ENCODE measurements around the gene SPAAR. TPM values are rescaled to one million over a fixed set of nuclear protein-coding genes. Genes with fewer than 3 reads are reported as not detected.

The SPAAR gene
- total RNA-seq, 4 donors from 2014 or later, result 0.49 to 1.3 (median 1.1) TPM; not detected in 1

GRCh38 chr9:35942286-35942685 is 33.0 kb downstream of the SPAAR start:
- 80% methylated on average over 5 of the region's 5 CpGs for WGBS
- H3K4me1 ChIP-seq, result peaks cover 5% of the 10 kb centered on the region
- no peak for TF ChIP-seq POLR2AphosphoS5 (IDR thresholded peaks at IDR 0.05)
- no peak for TF ChIP-seq CTCF (IDR thresholded peaks at IDR 0.05)
- TF ChIP-seq EP300 (IDR thresholded peaks at IDR 0.05), result no peak
- TF ChIP-seq POLR2A (IDR thresholded peaks at IDR 0.05), result no peak

GRCh38 chr9:35944173-35944572 is 34.9 kb downstream of the SPAAR start:
- WGBS, result 82% methylated on average over 3 of the region's 3 CpGs
- no peak for TF ChIP-seq CTCF (IDR thresholded peaks at IDR 0.05)
- TF ChIP-seq POLR2AphosphoS5 (IDR thresholded peaks at IDR 0.05), result no peak
- TF ChIP-seq POLR2A (IDR thresholded peaks at IDR 0.05), result no peak
- no peak for TF ChIP-seq EP300 (IDR thresholded peaks at IDR 0.05)

More at GRCh38 chr9:35942286-35942685, 33.0 kb downstream of the SPAAR start:
- no peak overlapping the region for H3K27ac ChIP-seq
- H3K9me3 ChIP-seq, result no peaks in the 10 kb centered on the region
- H3K36me3 ChIP-seq, result no peaks in the 10 kb centered on the region
- H3K27me3 ChIP-seq, result no peaks in the 10 kb centered on the region
- H3K4me3 ChIP-seq, result no peak overlapping the region
- no peak for DNase-seq (ENCODE audit: low spot score in 2 of 2)

GRCh38 chr9:35944841-35945240 is 35.6 kb downstream of the SPAAR start:
- H3K27ac ChIP-seq, result no peak overlapping the region
- H3K27me3 ChIP-seq, result no peaks in the 10 kb centered on the region
- DNase-seq (ENCODE audit: low spot score in 2 of 2), result no peak
- no peaks in the 10 kb centered on the region for H3K9me3 ChIP-seq
- H3K4me3 ChIP-seq, result no peak overlapping the region
- no peak for TF ChIP-seq POLR2A (IDR thresholded peaks at IDR 0.05)
- TF ChIP-seq EP300 (IDR thresholded peaks at IDR 0.05), result no peak
- no peak for TF ChIP-seq POLR2AphosphoS5 (IDR thresholded peaks at IDR 0.05)
- no peak for TF ChIP-seq CTCF (IDR thresholded peaks at IDR 0.05)
- peaks cover 5% of the 10 kb centered on the region for H3K4me1 ChIP-seq
- no peaks in the 10 kb centered on the region for H3K36me3 ChIP-seq
- 92% methylated on average over 3 of the region's 3 CpGs for WGBS

More at GRCh38 chr9:35944173-35944572, 34.9 kb downstream of the SPAAR start:
- Histone ChIP-seq H3K4me3 (no peak overlapping the region), H3K36me3 (no peaks in the 10 kb centered on the region), H3K9me3 (no peaks in the 10 kb centered on the region), H3K4me1 (peaks cover 5% of the 10 kb centered on the region), H3K27ac (no peak overlapping the region), H3K27me3 (no peaks in the 10 kb centered on the region)
- no peak for DNase-seq (ENCODE audit: low spot score in 2 of 2)

- H3K27me3 ChIP-seq, result no peaks in the 10 kb centered on the region
- 22% methylated on average over 10 of the region's 10 CpGs for WGBS
- TF ChIP-seq POLR2AphosphoS5 (IDR thresholded peaks at IDR 0.05), result no peak
- TF ChIP-seq POLR2A (IDR thresholded peaks at IDR 0.05), result no peak
- peak; percentile 83 for TF ChIP-seq CTCF (IDR thresholded peaks at IDR 0.05)
- no peak for TF ChIP-seq EP300 (IDR thresholded peaks at IDR 0.05)
- peak overlapping the region; percentile 21 for H3K4me3 ChIP-seq
- H3K36me3 ChIP-seq, result no peaks in the 10 kb centered on the region
- no peaks in the 10 kb centered on the region for H3K9me3 ChIP-seq
- peaks cover 5% of the 10 kb centered on the region for H3K4me1 ChIP-seq
- peak; percentile 85 to 88 for DNase-seq (ENCODE audit: low spot score in 2 of 2)
- H3K27ac ChIP-seq, result peak overlapping the region; percentile 6
Observed at GRCh38 chr9:35945341-35946018, 36.2 kb downstream of the SPAAR start.

- no peak for DNase-seq (ENCODE audit: low spot score in 2 of 2)
- no peaks in the 10 kb centered on the region for H3K36me3 ChIP-seq
- no peak overlapping the region for H3K4me3 ChIP-seq
- H3K27ac ChIP-seq, result no peak overlapping the region
- H3K9me3 ChIP-seq, result no peaks in the 10 kb centered on the region
- H3K4me1 ChIP-seq, result peaks cover 5% of the 10 kb centered on the region
- H3K27me3 ChIP-seq, result no peaks in the 10 kb centered on the region
- WGBS, result 80% methylated on average over 2 of the region's 2 CpGs
- TF ChIP-seq EP300 (IDR thresholded peaks at IDR 0.05), result no peak
- TF ChIP-seq POLR2AphosphoS5 (IDR thresholded peaks at IDR 0.05), result no peak
- no peak for TF ChIP-seq CTCF (IDR thresholded peaks at IDR 0.05)
- TF ChIP-seq POLR2A (IDR thresholded peaks at IDR 0.05), result no peak
Observed at GRCh38 chr9:35948451-35948850, 39.2 kb downstream of the SPAAR start.

Measured in suprapubic skin (tissue), 4 donors.